IPS DF 4.7 (cell line): Measurements from ENCODE around the gene VTCN1.

Experiments used
- DNase-seq: peaks from one replicate; pipeline ENCODE4 v3.0.0-alpha.2; 2013; ENCODE audit warnings: low spot score; ENCODE audit errors: extremely low read depth

Gene VTCN1

GRCh38 chr1:117096951-117097408 is 113.7 kb downstream of the VTCN1 start:
- no peak for DNase-seq

GRCh38 chr1:117094841-117095604 is 115.7 kb downstream of the VTCN1 start:
- no peak for DNase-seq

DNA sequence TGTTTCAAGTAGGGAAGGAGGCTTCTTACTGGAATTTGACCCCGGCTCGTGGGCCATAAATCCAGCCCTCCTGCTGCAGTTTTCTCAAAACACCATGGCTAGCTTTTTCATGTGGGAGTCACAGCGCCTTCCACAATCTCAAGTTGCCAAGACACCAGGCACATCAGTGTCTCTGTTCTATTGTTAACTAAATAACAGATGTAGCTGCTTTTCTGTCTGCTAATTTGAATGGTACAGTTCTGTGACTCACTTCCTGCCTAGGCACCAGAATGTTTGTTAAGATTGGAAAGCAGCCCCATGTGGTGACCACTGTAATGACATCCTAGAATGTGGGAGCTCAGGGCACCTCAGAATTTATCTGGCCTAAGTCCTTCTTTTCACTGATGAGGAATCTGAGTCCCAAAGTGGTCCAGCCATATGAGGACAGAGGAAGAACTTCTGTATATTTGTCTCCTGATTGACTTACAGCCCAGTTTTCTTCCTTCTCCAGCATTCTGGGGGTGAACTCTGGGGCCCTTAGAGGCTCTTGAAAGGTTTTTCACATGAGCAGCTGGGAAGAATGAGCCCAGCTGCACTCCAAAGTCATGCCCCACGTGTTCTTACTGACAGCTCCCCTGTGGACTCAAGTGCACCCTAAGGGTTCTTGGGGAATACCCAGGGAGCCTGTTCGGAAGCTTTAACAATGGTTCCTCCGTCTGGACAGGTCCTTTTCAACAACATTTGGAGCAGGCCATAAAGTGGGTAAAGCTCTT is 116.7 kb downstream of the VTCN1 start:
- DNase-seq: no peak
